HG03565 (cell line): ENCODE measurements around the gene DOCK2.
"Not testable (repeated sequence)": the region's sequence is repeated elsewhere in the genome, so short reads cannot be mapped to it uniquely, and the experiment has no call there.

ENCODE experiments used
- ATAC-seq: cut with Tn5 transposase; IDR thresholded peaks from one replicate; pipeline ENCODE4 v1.9.1; 2021; ENCODE audit warnings: mild to moderate bottlenecking, moderate library complexity; ENCODE audit not compliant: unreplicated experiment

DOCK2 gene

DNA sequence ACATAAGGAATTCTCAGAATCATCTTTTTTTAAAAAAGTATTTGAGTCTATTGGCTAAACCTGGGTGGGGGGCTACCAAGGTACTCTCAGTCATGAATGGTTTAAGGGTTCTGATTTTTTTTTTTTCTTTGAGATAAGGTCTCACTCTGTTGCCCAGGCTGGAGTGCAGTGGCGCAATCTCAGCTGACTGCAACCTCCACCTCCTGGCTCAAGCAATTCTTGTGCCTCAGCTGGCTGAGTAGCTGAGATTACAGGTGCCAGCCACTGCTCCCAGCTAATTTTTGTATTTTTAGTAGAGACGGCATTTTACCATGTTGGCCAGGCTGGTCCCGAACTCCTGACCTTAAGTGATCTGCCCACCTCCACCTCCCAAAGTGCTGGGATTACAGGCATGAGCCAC lies 171.8 kb downstream of the DOCK2 start:
- ATAC-seq: not testable (repeated sequence)

- no peak for ATAC-seq
These were observed 172.2 kb downstream of the DOCK2 start for GRCh38 chr5:169809281-169809680.

DNA sequence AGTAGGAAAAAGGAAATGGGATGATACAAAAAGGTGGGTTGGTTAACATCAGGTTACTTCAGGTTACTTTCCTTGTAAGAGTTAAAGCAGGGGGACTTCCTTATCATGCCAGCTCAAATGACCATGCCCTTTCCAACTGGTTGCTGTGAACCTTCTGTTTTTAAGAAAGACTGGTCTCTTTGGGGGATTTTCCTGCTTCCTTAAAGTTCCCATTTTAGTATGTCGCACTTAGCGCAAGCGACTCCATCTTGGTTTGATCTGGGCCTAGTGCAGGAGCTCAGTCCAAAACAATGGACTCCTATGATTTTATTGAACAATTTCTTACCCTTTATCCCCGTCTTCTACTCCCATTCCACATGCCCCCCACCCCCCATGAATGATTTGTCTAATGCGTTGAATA lies 173.4 kb downstream of the DOCK2 start:
- ATAC-seq: no peak

GRCh38 chr5:169811023-169811422 lies 173.9 kb downstream of the DOCK2 start:
- no peak for ATAC-seq

- ATAC-seq: no peak
These were observed 174.6 kb downstream of the DOCK2 start for GRCh38 chr5:169811680-169812079.

- ATAC-seq: no peak
These were observed 175.7 kb downstream of the DOCK2 start for GRCh38 chr5:169812786-169813185.

DNA sequence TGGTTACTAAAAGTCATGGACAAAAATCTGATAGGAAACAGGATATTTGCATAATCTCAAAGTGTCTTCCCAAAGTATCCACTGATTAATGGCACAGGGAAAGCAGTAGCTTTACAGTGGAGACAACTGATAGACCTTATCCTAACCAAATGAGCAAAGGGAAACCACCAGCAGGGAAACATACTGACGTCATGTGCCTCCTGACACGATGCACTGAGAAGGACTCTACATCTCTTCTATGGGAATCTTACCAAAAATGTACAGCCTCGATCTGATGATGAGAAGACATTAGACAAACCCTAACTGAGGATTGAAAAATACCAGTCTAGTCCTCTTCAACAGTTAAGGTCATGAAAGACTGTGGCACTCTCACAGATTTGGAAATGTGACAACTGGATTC lies 177.0 kb downstream of the DOCK2 start:
- ATAC-seq: no peak

DNA sequence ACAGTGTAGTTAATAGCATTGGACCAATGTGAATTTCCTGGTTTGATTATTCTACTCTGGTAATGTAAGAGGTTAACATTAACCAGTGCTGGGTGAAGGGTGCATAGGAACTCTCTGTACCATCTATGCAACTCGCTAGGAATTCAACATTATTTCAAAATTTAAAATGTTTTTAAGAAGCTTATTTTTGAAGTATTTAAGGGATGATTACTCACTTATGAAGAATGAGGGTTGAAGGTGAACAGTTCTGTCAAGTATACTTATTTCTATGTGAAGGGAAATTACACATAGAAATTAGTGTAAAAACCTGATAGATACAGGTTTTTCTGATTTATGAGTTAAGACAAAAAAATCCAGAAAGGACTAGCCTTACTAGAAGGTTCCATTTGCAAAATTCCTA lies 177.4 kb downstream of the DOCK2 start:
- ATAC-seq: no peak

- ATAC-seq: no peak
These were observed 180.0 kb downstream of the DOCK2 start for GRCh38 chr5:169817031-169817430.

DNA sequence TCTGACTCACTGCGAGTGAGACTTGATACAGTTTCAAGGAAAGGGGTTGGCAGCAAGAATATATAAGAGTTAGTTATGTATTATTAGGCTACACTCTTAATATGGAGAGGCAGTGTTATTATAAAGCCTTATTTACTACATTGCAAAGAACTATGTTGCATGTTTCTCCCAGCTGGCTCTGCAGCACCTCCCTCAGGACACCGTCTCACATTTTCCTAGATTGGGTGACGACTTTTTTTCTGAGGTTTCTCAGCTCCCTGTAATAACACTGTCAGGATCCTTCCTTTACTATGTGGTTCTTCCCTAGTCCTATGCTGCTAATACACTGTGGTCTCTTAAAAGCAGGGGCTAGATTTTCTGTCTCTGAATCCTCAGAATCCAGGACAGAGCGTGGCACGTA lies 189.5 kb downstream of the DOCK2 start:
- no peak for ATAC-seq

DNA sequence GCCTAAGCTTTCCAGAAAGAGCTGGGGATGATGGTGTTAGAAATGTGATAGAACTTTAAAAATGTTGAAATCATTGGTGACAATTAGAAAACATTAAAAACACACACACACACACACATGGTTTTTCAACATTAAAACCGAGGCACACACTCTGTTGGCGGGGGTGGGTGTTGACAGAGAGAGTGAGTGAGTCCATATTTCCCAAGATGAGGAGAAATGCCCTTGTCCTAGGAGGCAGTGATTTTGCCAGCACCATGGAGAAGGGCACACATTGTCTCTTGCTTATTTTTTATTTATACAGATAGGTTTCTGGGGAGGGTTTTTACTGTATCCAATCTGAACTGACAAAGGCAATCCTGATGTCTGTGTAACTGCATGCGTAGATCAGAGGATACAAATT lies 190.7 kb downstream of the DOCK2 start:
- no peak for ATAC-seq

- no peak for ATAC-seq
These were observed 191.3 kb downstream of the DOCK2 start for GRCh38 chr5:169828385-169828784.

GRCh38 chr5:169831331-169831730 lies 194.3 kb downstream of the DOCK2 start:
- no peak for ATAC-seq

GRCh38 chr5:169832304-169832703 lies 195.2 kb downstream of the DOCK2 start:
- ATAC-seq: no peak

DNA sequence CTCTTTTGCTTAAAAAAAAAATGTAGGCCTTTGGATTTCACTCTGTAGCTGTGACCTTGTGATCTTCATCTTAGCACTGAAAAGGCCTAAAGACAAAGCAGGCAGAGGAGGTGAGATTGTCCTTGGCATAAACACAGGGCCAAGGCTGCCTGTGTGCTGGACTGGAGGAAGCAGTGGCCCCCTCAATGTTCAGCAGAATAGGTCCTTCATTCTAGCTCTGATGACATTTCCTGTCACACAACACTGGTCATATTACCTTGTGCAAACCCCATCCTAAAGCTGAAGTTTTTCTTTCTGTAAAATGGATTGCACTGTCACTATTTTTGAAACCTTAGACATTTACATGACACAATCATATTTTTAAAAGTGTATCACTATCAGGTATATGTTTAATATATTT lies 195.8 kb downstream of the DOCK2 start:
- no peak for ATAC-seq

DNA sequence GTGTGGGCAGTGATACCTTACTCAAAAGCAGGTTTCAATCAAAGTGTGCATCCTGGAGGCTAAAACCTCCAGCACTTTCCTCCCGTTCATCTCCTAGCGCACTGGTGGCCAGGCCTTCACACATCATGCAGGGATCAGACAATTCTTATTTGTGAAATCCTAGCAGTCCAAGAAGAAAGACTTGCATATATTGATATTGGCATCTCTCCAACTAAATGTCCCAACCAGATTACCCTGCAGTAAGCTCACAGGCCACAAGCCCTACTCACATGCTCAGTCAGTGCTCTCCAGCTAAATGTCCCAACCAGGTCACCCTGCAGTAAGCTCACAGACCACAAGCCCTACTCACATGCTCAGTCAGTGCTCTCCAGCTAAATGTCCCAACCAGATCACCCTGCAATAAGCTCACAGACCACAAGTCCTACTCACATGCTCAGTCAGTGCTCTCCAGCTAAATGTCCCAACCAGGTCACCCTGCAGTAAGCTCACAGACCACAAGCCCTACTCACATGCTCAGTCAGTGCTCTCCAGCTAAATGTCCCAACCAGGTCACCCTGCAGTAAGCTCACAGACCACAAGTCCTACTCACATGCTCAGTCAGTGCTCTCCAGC lies 196.7 kb downstream of the DOCK2 start:
- not testable (repeated sequence) for ATAC-seq

DNA sequence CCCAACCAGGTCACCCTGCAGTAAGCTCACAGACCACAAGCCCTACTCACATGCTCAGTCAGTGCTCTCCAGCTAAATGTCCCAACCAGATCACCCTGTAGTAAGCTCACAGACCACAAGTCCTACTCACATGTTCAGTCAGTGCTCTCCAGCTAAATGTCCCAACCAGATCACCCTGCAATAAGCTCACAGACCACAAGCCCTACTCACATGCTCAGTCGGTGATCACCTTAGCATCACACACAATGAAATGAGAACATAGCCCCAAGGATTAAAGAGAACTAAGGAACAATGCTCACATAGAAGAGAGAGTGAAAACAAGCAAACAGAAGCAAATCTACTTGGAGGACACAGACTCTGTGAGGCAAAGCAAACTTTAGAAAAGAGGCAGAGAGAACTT lies 197.5 kb downstream of the DOCK2 start:
- ATAC-seq: not testable (repeated sequence)

GRCh38 chr5:169836835-169837536 lies 199.9 kb downstream of the DOCK2 start:
- no peak for ATAC-seq

DNA sequence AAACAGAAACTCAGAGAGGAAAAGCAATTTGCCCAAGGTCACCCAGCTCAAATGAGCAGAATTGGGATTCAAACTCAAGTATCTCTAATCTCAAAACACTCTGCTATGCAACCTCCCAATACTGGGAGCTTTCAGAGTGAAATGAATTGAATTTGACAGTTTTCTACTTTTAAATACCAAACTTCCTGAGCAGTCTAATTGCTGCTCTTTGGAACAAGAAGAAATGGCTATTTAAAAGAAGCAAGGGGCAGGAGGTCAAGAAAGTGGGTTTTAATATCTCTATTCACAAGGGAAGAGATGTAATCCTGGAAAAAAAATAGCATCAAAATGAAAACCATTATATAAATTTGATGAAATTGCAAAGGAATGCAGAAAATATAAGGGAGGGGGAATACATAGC lies 200.6 kb downstream of the DOCK2 start:
- no peak for ATAC-seq

DNA sequence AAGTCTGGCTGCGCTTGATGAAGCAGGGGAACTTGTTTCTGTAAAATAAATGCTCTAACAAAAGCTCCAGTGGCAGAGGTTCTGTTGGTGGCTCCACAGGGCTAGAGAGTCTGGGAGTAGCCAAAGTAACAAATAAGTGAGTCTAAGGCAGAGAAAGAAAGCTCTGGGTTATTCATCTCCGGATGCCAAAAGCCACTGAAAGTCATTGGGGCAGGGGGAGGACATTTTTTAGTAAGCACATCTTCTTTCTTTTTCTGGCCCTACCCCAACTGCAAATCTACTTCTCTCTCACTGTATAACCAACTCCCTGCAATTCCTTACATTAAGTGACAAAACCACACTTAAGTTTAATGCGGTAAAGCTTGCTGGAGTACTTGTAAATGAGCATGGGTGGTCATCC lies 201.6 kb downstream of the DOCK2 start:
- ATAC-seq: peak; percentile 74

DNA sequence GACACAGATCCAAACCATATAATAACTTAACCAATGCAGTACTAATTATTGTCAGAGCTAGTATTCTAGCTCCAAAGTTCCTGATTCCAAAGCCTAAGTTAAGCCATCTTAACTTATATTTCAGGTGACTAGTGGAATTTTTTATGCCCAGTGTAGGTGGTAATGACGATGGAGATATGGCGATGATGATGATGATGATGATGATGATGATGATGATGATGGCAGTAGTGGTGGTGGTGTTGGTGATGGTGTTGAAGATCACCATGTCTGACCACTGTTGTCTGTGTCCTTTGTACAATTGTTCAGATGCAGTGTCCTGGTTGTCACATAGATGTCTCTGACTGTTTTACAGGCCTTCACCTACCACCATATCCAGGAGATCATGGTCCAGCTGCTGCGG lies 203.3 kb downstream of the DOCK2 start:
- ATAC-seq: no peak

DNA sequence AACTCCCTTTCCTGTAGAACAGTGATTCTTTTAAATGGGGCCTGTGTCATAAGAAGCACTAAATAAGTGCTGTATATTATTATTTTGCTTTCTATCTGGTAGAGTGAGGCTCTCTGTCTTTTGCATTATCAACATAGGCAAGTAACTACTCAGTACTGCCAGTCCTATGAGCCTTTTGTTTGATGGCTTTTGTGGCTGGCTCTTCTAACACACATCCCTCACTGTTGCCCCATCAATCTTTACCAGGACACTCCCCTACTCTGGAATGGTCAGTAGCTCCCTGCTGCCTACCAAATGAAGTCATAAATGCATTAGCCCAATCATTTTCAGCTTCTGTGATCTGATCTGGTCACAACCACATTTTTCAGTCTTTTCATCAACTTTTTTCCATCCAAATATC lies 205.6 kb downstream of the DOCK2 start:
- no peak for ATAC-seq

- no peak for ATAC-seq
These were observed 210.4 kb downstream of the DOCK2 start for GRCh38 chr5:169847519-169847918.
